Progenitor cell of endocrine pancreas (in vitro differentiated cells): ENCODE results near the gene ARHGAP10. TPM values are rescaled to one million over a fixed set of nuclear protein-coding genes. Genes with fewer than 3 reads are reported as not detected.
"Not testable (repeated sequence)": the region's sequence is repeated elsewhere in the genome, so short reads cannot be mapped to it uniquely, and the experiment has no call there.

Experiments
- DNase-seq: peaks from one replicate; pipeline ENCODE4 v3.0.0; 2021; ENCODE audit warnings: low spot score; ENCODE audit not compliant: unreplicated experiment
- H3K27ac Mint-ChIP-seq: 2 replicates; pipeline ENCODE4 v1.8.0; 2021; ENCODE audit warnings: mild to moderate bottlenecking, moderate library complexity, mixed read lengths
- H3K27me3 Mint-ChIP-seq: 2 replicates; pipeline ENCODE4 v1.8.0; 2021; ENCODE audit warnings: mixed read lengths
- H3K36me3 Mint-ChIP-seq: 2 replicates; pipeline ENCODE4 v1.8.0; 2022; ENCODE audit warnings: mixed read lengths; ENCODE audit not compliant: insufficient read depth
- H3K4me1 Mint-ChIP-seq: 2 replicates; pipeline ENCODE4 v1.8.0; 2021; ENCODE audit warnings: low read depth, mixed read lengths
- H3K4me3 Mint-ChIP-seq: 2 replicates; pipeline ENCODE4 v1.8.0; 2021; ENCODE audit warnings: low read depth, mild to moderate bottlenecking, moderate library complexity, mixed read lengths
- H3K9me3 Mint-ChIP-seq: 2 replicates; pipeline ENCODE4 v1.8.0; 2021; ENCODE audit warnings: low read depth, mixed read lengths
- CTCF ChIP-seq: fragments of 200-600 bp; sonication (generic); IDR thresholded peaks from one replicate; pipeline ENCODE4 v1.5.0; 2021; ENCODE audit warnings: antibody characterized with exemption, mild to moderate bottlenecking; ENCODE audit not compliant: unreplicated experiment
- total RNA-seq: library from RNA; stranded (reverse); gene quantifications from 2 replicates; pipeline ENCODE4 v1.2.1, GENCODE V29; 2021

The ARHGAP10 gene
- total RNA-seq, 1 donor from 2014 or later: 11.0 TPM

- DNase-seq: no peak
- no peaks in the 10 kb centered on the region for H3K27me3 Mint-ChIP-seq
- H3K36me3 Mint-ChIP-seq: peaks cover 9% of the 10 kb centered on the region
- H3K4me3 Mint-ChIP-seq: no peak overlapping the region
- H3K4me1 Mint-ChIP-seq: no peaks in the 10 kb centered on the region
- no peak overlapping the region for H3K27ac Mint-ChIP-seq
- peaks cover 19% of the 10 kb centered on the region for H3K9me3 Mint-ChIP-seq
- no peak for TF ChIP-seq CTCF
Measured at GRCh38 chr4:148081745-148082144, 349.9 kb downstream of the ARHGAP10 start.

GRCh38 chr4:148083073-148083472 is 351.2 kb downstream of the ARHGAP10 start:
- not testable (repeated sequence) for H3K4me1 Mint-ChIP-seq, DNase-seq, H3K4me3 Mint-ChIP-seq, H3K36me3 Mint-ChIP-seq, H3K27ac Mint-ChIP-seq, H3K27me3 Mint-ChIP-seq
- peaks cover 23% of the 10 kb centered on the region for H3K9me3 Mint-ChIP-seq

- DNase-seq: no peak
- Mint-ChIP-seq H3K27ac (no peak overlapping the region), H3K4me1 (no peaks in the 10 kb centered on the region), H3K27me3 (no peaks in the 10 kb centered on the region), H3K4me3 (no peak overlapping the region), H3K36me3 (peaks cover 2% of the 10 kb centered on the region), H3K9me3 (peaks cover 14% of the 10 kb centered on the region)
- no peak for TF ChIP-seq CTCF
Measured at GRCh38 chr4:148089624-148090023, 357.7 kb downstream of the ARHGAP10 start.

- peaks cover 11% of the 10 kb centered on the region for H3K9me3 Mint-ChIP-seq
- DNase-seq: no peak
- H3K27ac Mint-ChIP-seq: no peak overlapping the region
- no peak overlapping the region for H3K4me3 Mint-ChIP-seq
- no peaks in the 10 kb centered on the region for H3K27me3 Mint-ChIP-seq
- H3K4me1 Mint-ChIP-seq: no peaks in the 10 kb centered on the region
- H3K36me3 Mint-ChIP-seq: peaks cover 2% of the 10 kb centered on the region
- TF ChIP-seq CTCF: no peak
Measured at GRCh38 chr4:148090029-148090428, 358.1 kb downstream of the ARHGAP10 start.

GRCh38 chr4:148090503-148091476 is 358.9 kb downstream of the ARHGAP10 start:
- Mint-ChIP-seq H3K36me3 (no peaks in the 10 kb centered on the region), H3K4me3 (no peak overlapping the region), H3K9me3 (peaks cover 4% of the 10 kb centered on the region), H3K27me3 (no peaks in the 10 kb centered on the region), H3K4me1 (no peaks in the 10 kb centered on the region), H3K27ac (no peak overlapping the region)
- TF ChIP-seq CTCF: no peak
- DNase-seq: no peak

GRCh38 chr4:148091896-148092295 is 360.0 kb downstream of the ARHGAP10 start:
- no peaks in the 10 kb centered on the region for H3K4me1 Mint-ChIP-seq
- no peak overlapping the region for H3K27ac Mint-ChIP-seq
- DNase-seq: no peak
- H3K9me3 Mint-ChIP-seq: peaks cover 3% of the 10 kb centered on the region
- no peaks in the 10 kb centered on the region for H3K27me3 Mint-ChIP-seq
- H3K36me3 Mint-ChIP-seq: no peaks in the 10 kb centered on the region
- no peak for TF ChIP-seq CTCF
- no peak overlapping the region for H3K4me3 Mint-ChIP-seq
